Left ventricle myocardium inferior (tissue), 1 donor: ENCODE results near the gene CSF1R. TPM values are rescaled to one million over a fixed set of nuclear protein-coding genes. Genes with fewer than 3 reads are reported as not detected.
A peak's percentile ranks its signal among the peaks of the same experiment; 100 is the strongest.

Experiments used
- DNase-seq: peaks from one replicate; pipeline ENCODE4 v3.0.0-alpha.2; 2020
- H3K27ac ChIP-seq: fragments of 200-600 bp; replicated peaks from 2 replicates; pipeline ENCODE4 v1.8.0; 2021
- H3K27me3 ChIP-seq: fragments of 200-600 bp; 2 replicates; pipeline ENCODE4 v1.8.0; 2021; ENCODE audit warnings: low read depth
- H3K36me3 ChIP-seq: fragments of 200-600 bp; 2 replicates; pipeline ENCODE4 v1.8.0; 2021
- H3K4me1 ChIP-seq: fragments of 200-600 bp; 2 replicates; pipeline ENCODE4 v1.8.0; 2021
- H3K4me3 ChIP-seq: fragments of 200-600 bp; 2 replicates; pipeline ENCODE4 v1.8.0; 2021; ENCODE audit warnings: mild to moderate bottlenecking, moderate library complexity
- H3K9me3 ChIP-seq: fragments of 200-600 bp; replicated peaks from 2 replicates; pipeline ENCODE4 v1.8.0; 2021
- intact Hi-C: fragments of 100-400 bp; cut with micrococcal nuclease; formaldehyde crosslinking; loops from one replicate; pipeline ENCODE4 v1.11.0; 2022
- total RNA-seq: library from RNA; stranded (reverse); fragmentation: NEBNext Ultra II Directional; extraction: Animal tissue kit (Norgen Biotek cat#: 25700); gene quantifications from one replicate; pipeline ENCODE4 v1.2.1, GENCODE V29; 2021
- TF ChIP-seq, protein P1 (sequence below): fragments of 200-600 bp; IDR thresholded peaks from 2 replicates; pipeline ENCODE4 v1.8.0; 2021; ENCODE audit warnings: antibody characterized with exemption, mild to moderate bottlenecking, borderline replicate concordance
- donor health status: DM: no; HTN: yes; CAD: no; lungs with severe emphysema.

CSF1R gene
- total RNA-seq, 1 donor from 2014 or later = 15.5 TPM

DNA sequence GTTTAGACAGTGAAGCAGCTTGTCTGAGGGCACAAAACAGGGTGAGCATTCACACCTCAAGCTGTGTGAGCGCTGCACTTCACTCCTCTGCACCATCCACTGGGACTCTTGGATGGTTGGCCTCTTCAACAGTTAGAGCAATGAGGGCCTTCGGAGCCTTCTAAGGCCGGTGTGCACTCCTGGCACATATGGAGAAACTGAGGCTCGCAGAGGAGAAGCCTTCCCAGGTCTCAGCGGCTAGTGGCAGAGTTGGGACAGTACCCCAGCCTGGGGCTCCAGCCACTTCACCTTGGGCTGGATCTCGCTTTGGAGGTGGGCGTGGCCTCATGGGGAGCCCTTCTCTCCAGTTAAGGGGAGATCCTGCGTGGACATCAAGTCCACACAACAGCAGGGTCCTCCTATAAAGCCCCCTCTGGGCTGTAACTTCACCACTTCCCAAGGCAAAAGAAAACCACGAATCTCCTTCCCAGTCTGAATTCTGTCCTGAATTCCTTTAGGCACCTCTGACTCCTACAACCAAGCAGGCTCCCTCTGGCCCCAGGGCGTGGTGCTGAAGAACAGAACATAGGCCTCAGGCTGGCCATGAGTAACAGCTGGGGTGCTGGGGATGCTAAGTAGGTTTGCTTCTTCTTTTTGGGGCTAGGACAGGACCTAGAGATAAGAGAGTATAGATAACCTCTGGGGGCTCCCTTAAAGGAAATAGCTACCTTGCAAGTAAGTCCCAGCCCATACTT, 30.5 kb upstream of the CSF1R start:
- no peak for DNase-seq
- intact Hi-C loops = no loop called here
- no peak overlapping the region for H3K27ac ChIP-seq
- peaks cover 25% of the 10 kb centered on the region for H3K4me1 ChIP-seq
- TF ChIP-seq, protein P1, sequence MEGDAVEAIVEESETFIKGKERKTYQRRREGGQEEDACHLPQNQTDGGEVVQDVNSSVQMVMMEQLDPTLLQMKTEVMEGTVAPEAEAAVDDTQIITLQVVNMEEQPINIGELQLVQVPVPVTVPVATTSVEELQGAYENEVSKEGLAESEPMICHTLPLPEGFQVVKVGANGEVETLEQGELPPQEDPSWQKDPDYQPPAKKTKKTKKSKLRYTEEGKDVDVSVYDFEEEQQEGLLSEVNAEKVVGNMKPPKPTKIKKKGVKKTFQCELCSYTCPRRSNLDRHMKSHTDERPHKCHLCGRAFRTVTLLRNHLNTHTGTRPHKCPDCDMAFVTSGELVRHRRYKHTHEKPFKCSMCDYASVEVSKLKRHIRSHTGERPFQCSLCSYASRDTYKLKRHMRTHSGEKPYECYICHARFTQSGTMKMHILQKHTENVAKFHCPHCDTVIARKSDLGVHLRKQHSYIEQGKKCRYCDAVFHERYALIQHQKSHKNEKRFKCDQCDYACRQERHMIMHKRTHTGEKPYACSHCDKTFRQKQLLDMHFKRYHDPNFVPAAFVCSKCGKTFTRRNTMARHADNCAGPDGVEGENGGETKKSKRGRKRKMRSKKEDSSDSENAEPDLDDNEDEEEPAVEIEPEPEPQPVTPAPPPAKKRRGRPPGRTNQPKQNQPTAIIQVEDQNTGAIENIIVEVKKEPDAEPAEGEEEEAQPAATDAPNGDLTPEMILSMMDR = no peak
- H3K27me3 ChIP-seq = no peaks in the 10 kb centered on the region
- H3K9me3 ChIP-seq = no peaks in the 10 kb centered on the region
- no peak overlapping the region for H3K4me3 ChIP-seq
- H3K36me3 ChIP-seq = peaks cover 26% of the 10 kb centered on the region

DNA sequence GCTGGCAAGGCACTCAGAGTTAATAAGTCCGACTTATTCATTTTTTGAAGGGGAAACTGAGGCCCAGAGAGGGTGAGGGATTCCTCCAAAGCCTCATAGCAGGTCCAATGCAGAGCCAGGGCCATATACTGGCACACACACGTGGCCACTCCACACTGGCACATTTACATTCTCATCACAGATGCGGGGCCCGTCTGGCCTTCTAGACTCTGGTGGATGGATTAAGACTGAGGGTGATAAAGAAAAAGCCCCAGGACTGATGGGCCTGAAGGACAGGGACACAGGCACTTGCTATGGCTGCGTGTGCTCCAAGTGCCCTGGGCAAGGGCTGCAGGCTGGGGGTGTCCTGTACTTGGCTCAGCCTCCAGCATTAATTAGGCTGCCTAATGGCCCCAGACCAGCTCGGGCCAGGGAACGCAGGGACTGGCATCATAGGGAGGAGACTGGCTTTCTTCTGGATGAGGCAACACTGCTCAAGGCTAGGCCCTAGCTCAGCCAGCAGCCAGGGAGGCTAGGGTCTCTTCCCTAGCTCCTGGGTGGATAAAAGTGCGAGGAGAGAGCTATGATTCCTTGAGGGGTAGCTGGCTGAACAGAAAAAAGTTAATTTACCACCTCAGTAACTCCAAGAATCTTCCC, 28.5 kb upstream of the CSF1R start:
- TF ChIP-seq, protein P1 = no peak
- no peaks in the 10 kb centered on the region for H3K27me3 ChIP-seq
- peaks cover 24% of the 10 kb centered on the region for H3K4me1 ChIP-seq
- intact Hi-C loops = no loop called here
- no peaks in the 10 kb centered on the region for H3K9me3 ChIP-seq
- H3K4me3 ChIP-seq = no peak overlapping the region
- no peak overlapping the region for H3K27ac ChIP-seq
- DNase-seq = no peak
- peaks cover 18% of the 10 kb centered on the region for H3K36me3 ChIP-seq

DNA sequence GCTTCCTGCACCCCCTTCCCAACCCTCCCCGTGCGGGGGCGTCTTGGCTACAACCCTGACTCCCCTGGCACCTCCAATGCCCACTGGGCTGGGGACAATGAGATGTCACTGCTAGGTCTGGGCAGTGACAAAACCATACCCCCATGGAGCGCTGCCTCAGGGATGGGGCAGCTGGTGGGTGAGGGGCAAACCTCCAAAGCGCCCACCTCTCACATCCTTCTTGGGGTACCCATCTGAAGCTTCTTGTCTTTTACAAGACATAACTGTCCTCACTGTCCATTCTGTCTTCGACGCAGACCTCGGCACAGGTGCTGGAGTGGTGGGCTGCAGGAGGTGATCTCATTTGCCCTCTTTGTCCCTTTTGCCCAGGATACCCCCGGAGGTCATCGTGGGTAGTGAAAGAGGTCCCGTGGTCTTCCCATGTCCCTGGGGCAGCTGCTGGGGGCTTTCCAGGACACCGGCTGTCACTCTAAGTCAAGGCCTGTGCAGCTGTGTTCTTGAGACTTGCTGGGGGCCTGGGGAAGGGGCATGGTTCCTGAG, 27.8 kb upstream of the CSF1R start:
- H3K36me3 ChIP-seq = peaks cover 11% of the 10 kb centered on the region
- no peak for DNase-seq
- H3K27me3 ChIP-seq = no peaks in the 10 kb centered on the region
- TF ChIP-seq, protein P1 = no peak
- no peaks in the 10 kb centered on the region for H3K9me3 ChIP-seq
- no peak overlapping the region for H3K4me3 ChIP-seq
- intact Hi-C loops = no loop called here
- H3K27ac ChIP-seq = no peak overlapping the region
- peaks cover 24% of the 10 kb centered on the region for H3K4me1 ChIP-seq

DNA sequence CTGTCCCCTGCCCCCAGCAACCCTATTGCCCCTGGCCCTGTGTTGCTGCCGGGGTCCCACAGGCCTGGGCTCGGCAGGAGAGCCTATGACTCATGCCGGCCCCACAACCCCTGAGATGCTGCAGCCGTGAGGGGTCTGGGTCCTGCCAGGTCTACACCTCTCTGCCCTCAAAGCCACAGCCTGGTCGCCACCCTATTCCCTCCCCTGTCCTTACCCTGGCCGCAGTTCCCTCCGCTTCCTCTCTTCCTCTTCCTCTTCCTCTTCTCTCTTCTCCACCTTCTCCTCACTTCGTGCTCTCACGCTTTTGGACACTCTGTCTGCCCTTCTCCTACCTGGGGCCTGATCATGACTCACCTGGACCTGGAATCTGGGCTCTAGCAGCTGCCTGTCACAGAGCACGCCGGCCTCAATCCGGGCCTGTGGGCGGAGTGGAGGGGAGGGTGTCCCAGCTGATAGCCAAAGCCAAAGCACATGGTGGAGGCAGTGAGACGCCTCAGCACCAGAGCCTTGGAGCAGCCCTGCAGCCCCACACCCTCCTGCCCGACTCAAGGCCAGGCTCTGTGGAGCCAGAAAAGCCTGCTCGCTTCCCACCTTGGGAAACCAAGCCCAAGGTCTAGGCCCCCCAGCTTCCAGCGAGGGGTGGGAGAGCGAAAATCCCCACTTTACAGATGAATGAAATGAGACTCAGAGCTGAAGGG, 26.8 kb upstream of the CSF1R start:
- Histone ChIP-seq H3K27ac (peak overlapping the region; percentile 50), H3K27me3 (no peaks in the 10 kb centered on the region), H3K9me3 (no peaks in the 10 kb centered on the region), H3K4me1 (peaks cover 24% of the 10 kb centered on the region), H3K36me3 (peaks cover under 1% of the 10 kb centered on the region), H3K4me3 (no peak overlapping the region)
- intact Hi-C loops = no loop called here
- no peak for DNase-seq
- TF ChIP-seq, protein P1 = no peak

DNA sequence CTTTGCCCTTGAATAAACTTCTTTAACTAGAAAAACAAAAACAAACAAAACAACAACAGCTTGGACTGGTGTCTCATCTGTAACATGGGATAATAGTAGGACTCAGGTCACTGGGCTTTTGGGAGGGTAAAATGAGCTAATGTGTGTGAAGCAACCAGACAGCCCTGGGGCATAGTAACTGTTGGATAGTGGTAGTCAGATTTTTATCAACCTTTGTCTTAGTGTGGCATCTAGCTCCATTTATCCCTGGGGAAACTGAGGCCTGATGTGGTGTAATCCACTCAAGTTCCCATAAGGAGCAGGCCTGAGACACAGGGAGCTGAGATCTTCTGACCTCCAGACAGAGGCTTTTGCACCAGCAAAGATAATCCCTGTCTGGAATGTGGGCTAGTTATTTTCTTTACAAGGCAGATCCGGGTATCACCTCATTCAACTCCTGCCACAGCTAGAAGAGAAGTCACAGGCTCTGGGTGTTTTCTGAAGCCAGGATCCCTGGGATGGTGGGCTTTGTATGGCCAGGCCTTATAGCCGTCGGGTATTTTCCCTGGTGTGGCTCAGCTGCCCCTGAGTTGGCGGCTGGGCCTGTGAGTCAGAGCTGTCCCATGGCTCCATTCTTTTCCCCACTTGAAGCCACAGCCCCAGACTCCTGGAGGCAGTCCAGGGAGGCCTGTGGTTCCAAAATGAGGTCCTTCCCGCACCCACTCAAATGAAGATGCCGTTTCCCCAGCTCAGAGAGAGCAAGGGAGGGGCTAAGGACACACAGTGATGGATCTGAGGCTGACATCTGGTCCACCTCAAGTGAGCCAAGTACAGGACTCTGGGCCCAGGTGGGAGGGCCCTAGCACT, 26.1 kb upstream of the CSF1R start:
- intact Hi-C loops = no loop called here

More for the DNA sequence above, 26.1 kb upstream of the CSF1R start:
- no peaks in the 10 kb centered on the region for H3K27me3 ChIP-seq
- DNase-seq = peak; percentile 52
- H3K4me1 ChIP-seq = peaks cover 24% of the 10 kb centered on the region
- H3K4me3 ChIP-seq = no peak overlapping the region
- TF ChIP-seq, protein P1 = no peak
- H3K27ac ChIP-seq = peak overlapping the region; percentile 50
- no peaks in the 10 kb centered on the region for H3K9me3 ChIP-seq
- H3K36me3 ChIP-seq = no peaks in the 10 kb centered on the region
